ENCODE data around the gene ADK. TPM values are rescaled to one million over a fixed set of nuclear protein-coding genes. Genes with fewer than 3 reads are reported as not detected.

ADK gene
- total RNA-seq = 53.0 TPM
- long read RNA-seq, transcript ADK-202 (11 exons, 2,083 nt) = major isoform, 39 of 74 reads
- long read RNA-seq, transcript ADK-201 (11 exons, 1,169 nt) = minor isoform, 14 of 74 reads
- long read RNA-seq, partial matches to known transcripts = 2 of 74 reads
- long read RNA-seq, other reads (novel, unspliced or antisense) = 19 of 74 reads

- peak; percentile 24 for TF ChIP-seq CTCF (IDR thresholded peaks at IDR 0.05)
- H3K9me3 ChIP-seq = no peaks in the 10 kb centered on the region
- H3K4me3 ChIP-seq = peak within 1 kb of the TSS; percentile 90
- DNase-seq (peak; percentile 100), ATAC-seq (peak; percentile 98)
- H3K27me3 ChIP-seq = no peaks in the 10 kb centered on the region
- peaks cover 42% of the 10 kb centered on the region for H3K4me1 ChIP-seq
- peak within 1 kb of the TSS; percentile 95 for H3K27ac ChIP-seq
- H3K36me3 ChIP-seq = peaks cover 8% of the 10 kb centered on the region
- intact Hi-C loops (cut with DNase I) = no loop called here
Measured at GRCh38 chr10:74150990-74151878, at the start of gene ADK. Gene ADK, plus strand, starts transcription at chr10:74151221. Its CDS starts 58 bp downstream, at chr10:74151279.

GRCh38 chr10:74103560-74104258, 47.3 kb upstream of the ADK start:
- Histone ChIP-seq H3K36me3 (peaks cover 94% of the 10 kb centered on the region), H3K9me3 (no peaks in the 10 kb centered on the region), H3K27me3 (no peaks in the 10 kb centered on the region), H3K4me1 (no peaks in the 10 kb centered on the region), H3K4me3 (no peak overlapping the region), H3K27ac (no peak overlapping the region)
- intact Hi-C loops (cut with DNase I) = no loop called here
- TF ChIP-seq CTCF (IDR thresholded peaks at IDR 0.05) = peak; percentile 15
- DNase-seq (no peak), ATAC-seq (no peak)

GRCh38 chr10:74104480-74104879, 46.5 kb upstream of the ADK start:
- DNase-seq = no peak
- peaks cover 94% of the 10 kb centered on the region for H3K36me3 ChIP-seq
- H3K27me3 ChIP-seq = no peaks in the 10 kb centered on the region
- H3K4me3 ChIP-seq = no peak overlapping the region
- no peak overlapping the region for H3K27ac ChIP-seq
- H3K4me1 ChIP-seq = no peaks in the 10 kb centered on the region
- no peaks in the 10 kb centered on the region for H3K9me3 ChIP-seq
- no peak for ATAC-seq
- TF ChIP-seq CTCF (IDR thresholded peaks at IDR 0.05) = no peak
- intact Hi-C loops (cut with DNase I) = no loop called here

- DNase-seq = no peak
- no peaks in the 10 kb centered on the region for H3K4me1 ChIP-seq
- no peaks in the 10 kb centered on the region for H3K9me3 ChIP-seq
- no peaks in the 10 kb centered on the region for H3K27me3 ChIP-seq
- no peak for TF ChIP-seq CTCF (IDR thresholded peaks at IDR 0.05)
- ATAC-seq = no peak
- peaks cover 94% of the 10 kb centered on the region for H3K36me3 ChIP-seq
- no peak overlapping the region for H3K4me3 ChIP-seq
- intact Hi-C loops (cut with DNase I) = no loop called here
- no peak overlapping the region for H3K27ac ChIP-seq
Measured at GRCh38 chr10:74104996-74105395, 46.0 kb upstream of the ADK start.

GRCh38 chr10:74107391-74107790, 43.6 kb upstream of the ADK start:
- Histone ChIP-seq H3K27ac (no peak overlapping the region), H3K4me1 (no peaks in the 10 kb centered on the region), H3K9me3 (no peaks in the 10 kb centered on the region), H3K4me3 (no peak overlapping the region), H3K27me3 (no peaks in the 10 kb centered on the region), H3K36me3 (peaks cover 100% of the 10 kb centered on the region)
- DNase-seq (no peak), ATAC-seq (no peak)
- intact Hi-C loops (cut with DNase I) = no loop called here
- no peak for TF ChIP-seq CTCF (IDR thresholded peaks at IDR 0.05)

All from upper lobe of right lung (tissue), 1 donor.